Kidney (tissue), 14 donors: Measurements from ENCODE around the gene MARCHF10. TPM values are rescaled to one million over a fixed set of nuclear protein-coding genes. Genes with fewer than 3 reads are reported as not detected.
"Not testable (repeated sequence)": the region's sequence is repeated elsewhere in the genome, so short reads cannot be mapped to it uniquely, and the experiment has no call there.

Experiments used
- DNase-seq, 5 donors: peaks; one replicate each; pipeline ENCODE4 v3.0.0-alpha.2; 2013 to 2020
- FAIRE-seq: peaks from 2 replicates; lab custom pipeline; 2012; peaks lifted over from hg19 to GRCh38; lab: Jason Lieb, UNC
- H3K27ac ChIP-seq, 2 donors: one replicate each; pipeline ENCODE4 v1.7.0; 2013; ENCODE audit warnings: low read depth in 2 of 2, low read length in 2 of 2, inconsistent platforms in 1 of 2
- H3K27me3 ChIP-seq: one replicate; pipeline ENCODE4 v1.7.1; 2013; ENCODE audit warnings: low read length, inconsistent platforms; ENCODE audit not compliant: control insufficient read depth, insufficient read depth
- H3K36me3 ChIP-seq, 3 donors: one replicate each; pipeline versions ENCODE4 v1.7.0 to v1.7.1; 2013; ENCODE audit warnings: low read length in 3 of 3, control low read depth in 1 of 3, inconsistent platforms in 1 of 3; ENCODE audit not compliant: insufficient read depth in 3 of 3, control insufficient read depth in 2 of 3
- H3K4me1 ChIP-seq, 3 donors: one replicate each; pipeline versions ENCODE4 v1.7.0 to v1.7.1; 2013; ENCODE audit warnings: low read length in 3 of 3, inconsistent platforms in 1 of 3, low read depth in 1 of 3; ENCODE audit not compliant: control insufficient read depth in 2 of 3, insufficient read depth in 2 of 3
- H3K4me3 ChIP-seq, 3 donors: one replicate each; pipeline versions ENCODE4 v1.7.0 to v1.8.1; 2013; ENCODE audit warnings: low read length in 3 of 3, control low read depth in 1 of 3, inconsistent platforms in 1 of 3
- H3K9ac ChIP-seq, 3 donors: one replicate each; pipeline versions ENCODE4 v1.7.0 to v1.7.1; 2013; ENCODE audit warnings: low read length in 3 of 3, control low read depth in 1 of 3, inconsistent platforms in 1 of 3
- H3K9me3 ChIP-seq, 3 donors: one replicate each; pipeline versions ENCODE4 v1.7.0 to v1.7.1; 2013; ENCODE audit warnings: low read length in 3 of 3, control low read depth in 1 of 3, inconsistent platforms in 1 of 3; ENCODE audit not compliant: control insufficient read depth in 2 of 3, insufficient read depth in 1 of 3
- intact Hi-C: fragments of 100-400 bp; cut with DNase I; formaldehyde crosslinking; loops from one replicate; pipeline ENCODE4 v1.11.1; 2022
- polyA plus RNA-seq: library from polyadenylated mRNA; stranded (reverse); fragments of 350-450 nt; fragmentation: Illumina TruSeq; extraction: RNeasy Lipid Tissue Mini Kit (QIAGEN cat#74804); gene quantifications from one replicate; pipeline ENCODE4 v1.2.3, GENCODE V29; 2014; ENCODE audit warnings: low read depth, low replicate concordance; ENCODE audit not compliant: insufficient read depth
- total RNA-seq: library from RNA; stranded (reverse); fragmentation: NEBNext Ultra II Directional; extraction: Animal tissue kit (Norgen Biotek cat#: 25700); gene quantifications from one replicate; pipeline ENCODE4 v1.2.1, GENCODE V29; 2021
- TF ChIP-seq, protein P1 (sequence below): IDR thresholded peaks from 3 replicates; pipeline ENCODE4 v1.5.1; 2012; ENCODE audit warnings: mild to moderate bottlenecking, moderate library complexity, borderline replicate concordance; ENCODE audit not compliant: insufficient read depth; ENCODE audit errors: extremely low read depth
- donor health status: control.
- donor health status: control.
- donor health status: control.
- donor health status: control.
- donor health status: control.
- donor health status: DM: yes; HTN: yes; CAD: no.
- donor health status: Normal renal cell carcinoma (clear cell type).

The MARCHF10 gene
- total and polyA plus RNA-seq, 2 donors from 2014 or later, result 0.66 to 6.3 TPM

DNA sequence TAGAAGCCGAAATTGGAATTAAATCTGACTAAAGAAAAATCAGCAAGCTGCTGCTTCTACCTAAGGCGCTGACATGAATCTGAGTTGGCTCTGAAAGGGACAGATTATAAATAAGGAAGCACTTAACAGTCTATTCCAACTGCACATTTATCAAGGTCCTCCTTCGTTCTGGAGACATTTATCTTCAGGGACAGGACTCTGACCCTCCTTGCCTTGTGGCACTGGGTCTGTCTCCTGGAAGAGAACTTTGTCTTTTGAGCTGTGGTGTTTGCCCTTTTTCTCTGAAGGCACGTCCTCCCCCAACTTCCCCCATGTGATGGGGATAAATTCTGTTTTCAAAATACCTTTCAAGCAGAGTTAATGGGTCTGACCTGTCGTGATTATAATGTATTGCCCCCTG, 47.0 kb upstream of the MARCHF10 start:
- no peaks in the 10 kb centered on the region for H3K27me3 ChIP-seq
- FAIRE-seq (no peak), DNase-seq (peak in 3 of 5 donors; percentile 24 to 62 (median 51))
- no peak overlapping the region for H3K27ac ChIP-seq
- no peaks in the 10 kb centered on the region for H3K4me1 ChIP-seq
- TF ChIP-seq, protein P1, sequence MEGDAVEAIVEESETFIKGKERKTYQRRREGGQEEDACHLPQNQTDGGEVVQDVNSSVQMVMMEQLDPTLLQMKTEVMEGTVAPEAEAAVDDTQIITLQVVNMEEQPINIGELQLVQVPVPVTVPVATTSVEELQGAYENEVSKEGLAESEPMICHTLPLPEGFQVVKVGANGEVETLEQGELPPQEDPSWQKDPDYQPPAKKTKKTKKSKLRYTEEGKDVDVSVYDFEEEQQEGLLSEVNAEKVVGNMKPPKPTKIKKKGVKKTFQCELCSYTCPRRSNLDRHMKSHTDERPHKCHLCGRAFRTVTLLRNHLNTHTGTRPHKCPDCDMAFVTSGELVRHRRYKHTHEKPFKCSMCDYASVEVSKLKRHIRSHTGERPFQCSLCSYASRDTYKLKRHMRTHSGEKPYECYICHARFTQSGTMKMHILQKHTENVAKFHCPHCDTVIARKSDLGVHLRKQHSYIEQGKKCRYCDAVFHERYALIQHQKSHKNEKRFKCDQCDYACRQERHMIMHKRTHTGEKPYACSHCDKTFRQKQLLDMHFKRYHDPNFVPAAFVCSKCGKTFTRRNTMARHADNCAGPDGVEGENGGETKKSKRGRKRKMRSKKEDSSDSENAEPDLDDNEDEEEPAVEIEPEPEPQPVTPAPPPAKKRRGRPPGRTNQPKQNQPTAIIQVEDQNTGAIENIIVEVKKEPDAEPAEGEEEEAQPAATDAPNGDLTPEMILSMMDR, result no peak
- no peak overlapping the region for H3K4me3 ChIP-seq
- no peaks in the 10 kb centered on the region for H3K9me3 ChIP-seq
- H3K36me3 ChIP-seq, result no peaks in the 10 kb centered on the region
- intact Hi-C loops, result no loop called here
- H3K9ac ChIP-seq, result no peak overlapping the region

GRCh38 chr17:62854098-62854680, 46.1 kb upstream of the MARCHF10 start:
- Histone ChIP-seq H3K36me3 (no peaks in the 10 kb centered on the region), H3K9ac (no peak overlapping the region), H3K27me3 (no peaks in the 10 kb centered on the region), H3K4me3 (no peak overlapping the region), H3K9me3 (no peaks in the 10 kb centered on the region), H3K4me1 (no peaks in the 10 kb centered on the region), H3K27ac (no peak overlapping the region)
- FAIRE-seq (no peak), DNase-seq (no peak)
- TF ChIP-seq, protein P1, result no peak
- intact Hi-C loops, result no loop called here

GRCh38 chr17:62852195-62852594, 44.1 kb upstream of the MARCHF10 start:
- intact Hi-C loops, result no loop called here
- H3K36me3 ChIP-seq, result no peaks in the 10 kb centered on the region
- DNase-seq (no peak), FAIRE-seq (no peak)
- TF ChIP-seq, protein P1, result no peak
- H3K9ac ChIP-seq, result no peak overlapping the region
- H3K4me1 ChIP-seq, result no peaks in the 10 kb centered on the region
- H3K27me3 ChIP-seq, result no peaks in the 10 kb centered on the region
- no peaks in the 10 kb centered on the region for H3K9me3 ChIP-seq
- H3K4me3 ChIP-seq, result no peak overlapping the region
- H3K27ac ChIP-seq, result no peak overlapping the region

- H3K27ac ChIP-seq, DNase-seq, FAIRE-seq, H3K4me3 ChIP-seq, intact Hi-C loops, H3K4me1 ChIP-seq, H3K9ac ChIP-seq, H3K36me3 ChIP-seq, H3K9me3 ChIP-seq, H3K27me3 ChIP-seq: not testable (repeated sequence)
Measured at GRCh38 chr17:62849591-62850415, 41.7 kb upstream of the MARCHF10 start.
